Astrocyte of the cerebellum (primary cell): ENCODE results near the gene RALGPS1.
"Not testable (repeated sequence)": the region's sequence is repeated elsewhere in the genome, so short reads cannot be mapped to it uniquely, and the experiment has no call there.

Source experiments
- DNase-seq: peaks from one replicate; pipeline ENCODE4 v3.0.0-alpha.2; 2011; ENCODE audit warnings: low read depth
- H3K4me3 ChIP-seq: 2 replicates; pipeline ENCODE4 v1.5.1; 2011; ENCODE audit warnings: mild to moderate bottlenecking, low read depth, low read length, moderate library complexity
- CTCF ChIP-seq: IDR thresholded peaks from 2 replicates; pipeline ENCODE4 v1.5.1; 2012; ENCODE audit warnings: low read length, low read depth, moderate library complexity, mild to moderate bottlenecking; ENCODE audit errors: missing control alignments
- in situ Hi-C: cut with HindIII; loops from 2 replicates; pipeline ENCODE4 v1.10.0; 2017; ENCODE audit warnings: low sequenced_read_pairs

RALGPS1 gene

DNA sequence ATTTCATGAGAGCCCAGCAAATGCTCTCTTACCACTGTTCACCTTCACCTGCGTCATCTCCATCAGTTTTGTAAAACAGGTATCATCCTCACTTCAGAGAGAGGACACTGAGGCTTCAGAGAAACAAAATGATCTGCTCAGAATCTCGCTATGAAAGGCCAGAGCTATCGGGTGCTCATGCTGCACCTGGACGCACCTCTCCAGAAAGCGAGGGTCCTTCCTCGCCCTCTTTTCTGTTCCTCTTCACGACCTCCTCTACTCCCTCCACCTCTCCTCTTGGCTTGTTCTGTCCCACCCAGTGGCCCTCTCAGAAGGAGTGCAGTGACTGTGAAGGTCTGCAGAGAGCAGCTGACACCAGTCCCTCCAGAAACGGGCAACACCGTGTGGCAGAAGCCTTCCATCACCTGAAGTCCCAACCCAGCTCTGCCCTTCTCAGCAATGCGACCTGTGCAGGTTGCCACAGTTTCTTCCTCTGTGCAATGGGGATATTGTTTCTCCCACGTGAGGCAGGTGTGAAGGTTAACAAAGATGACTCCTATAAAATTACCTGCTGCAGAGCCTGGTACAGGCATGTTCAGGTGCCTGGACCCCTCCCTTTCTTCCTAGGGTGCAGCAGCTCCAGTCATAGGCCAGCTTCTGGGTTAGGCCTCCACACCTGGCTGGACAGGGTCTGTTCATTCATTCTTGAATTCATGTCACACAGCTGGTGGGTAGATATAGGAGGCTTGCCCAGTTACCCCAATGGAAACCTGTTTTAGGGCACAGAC lies 253.2 kb downstream of the RALGPS1 start:
- no peak for DNase-seq
- in situ Hi-C loops, result no loop called here
- TF ChIP-seq CTCF, result no peak
- H3K4me3 ChIP-seq, result no peak overlapping the region

GRCh38 chr9:127168756-127169574 lies 254.4 kb downstream of the RALGPS1 start:
- H3K4me3 ChIP-seq, result no peak overlapping the region
- no peak for DNase-seq
- no peak for TF ChIP-seq CTCF
- in situ Hi-C loops, result no loop called here

DNA sequence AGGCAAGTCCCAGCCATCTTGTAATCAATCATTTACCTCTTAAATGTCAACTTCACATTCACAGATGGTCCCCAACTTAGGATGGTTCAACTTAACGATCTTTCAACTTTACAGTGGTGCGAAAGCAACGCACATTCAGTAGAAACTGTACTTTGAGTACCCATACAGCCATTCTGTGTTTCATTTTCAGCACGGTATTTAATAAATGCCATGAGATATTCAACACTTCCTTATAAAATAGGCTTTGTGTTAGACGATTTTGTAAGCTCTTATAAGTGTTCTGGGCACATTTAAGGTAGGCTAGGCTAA lies 254.9 kb downstream of the RALGPS1 start:
- in situ Hi-C loops, result no loop called here
- no peak for DNase-seq

DNA sequence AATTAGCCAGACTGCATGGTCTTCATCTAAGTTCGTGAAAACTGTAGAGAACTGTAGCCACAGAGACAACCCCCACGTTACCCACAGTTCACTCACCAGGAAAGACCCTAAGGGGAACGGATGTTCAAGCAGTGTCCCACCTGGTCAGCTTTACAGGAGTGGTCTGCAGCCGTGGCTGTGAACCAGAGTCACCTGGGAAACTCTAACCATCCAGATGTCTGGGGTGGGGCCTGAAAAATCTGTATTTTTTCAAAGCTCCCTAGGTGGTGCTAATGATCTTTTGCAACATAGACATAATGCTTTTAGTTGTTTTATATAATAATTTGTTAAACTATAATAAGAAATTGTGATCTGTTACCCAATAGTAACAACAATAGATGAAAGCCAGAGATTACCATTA lies 255.5 kb downstream of the RALGPS1 start:
- TF ChIP-seq CTCF, result no peak
- no peak overlapping the region for H3K4me3 ChIP-seq
- DNase-seq, result no peak
- in situ Hi-C loops, result no loop called here

More for the DNA sequence above, 254.9 kb downstream of the RALGPS1 start:
- no peak overlapping the region for H3K4me3 ChIP-seq
- TF ChIP-seq CTCF, result no peak

DNA sequence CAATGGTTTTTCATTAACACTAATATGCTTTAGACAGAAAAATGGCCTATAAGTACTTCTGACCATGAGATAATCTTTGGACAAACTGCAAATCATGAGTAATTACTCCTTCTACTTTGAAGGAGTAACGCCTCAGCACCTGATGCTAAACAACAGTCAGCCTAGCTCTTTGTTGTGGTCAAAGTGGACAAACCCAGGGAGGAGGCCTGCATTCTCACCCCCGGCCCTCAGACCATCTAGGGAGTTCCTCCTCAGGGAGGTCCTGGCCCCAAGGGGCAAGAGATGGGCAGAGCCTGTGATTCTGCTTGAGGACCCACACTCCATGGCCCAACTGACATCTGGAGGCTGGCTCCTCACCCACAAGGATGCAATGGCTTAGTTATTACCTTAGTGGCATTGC lies 256.1 kb downstream of the RALGPS1 start:
- no peak for TF ChIP-seq CTCF
- no peak overlapping the region for H3K4me3 ChIP-seq
- DNase-seq, result no peak
- in situ Hi-C loops, result no loop called here

- DNase-seq, H3K4me3 ChIP-seq, in situ Hi-C loops: not testable (repeated sequence)
Observed at GRCh38 chr9:127171348-127171747, 256.8 kb downstream of the RALGPS1 start.
